Astrocyte (in vitro differentiated cells and primary cell): ENCODE data around the gene ZNF467.

ENCODE experiments used
- CTCF ChIP-seq: IDR thresholded peaks from 2 replicates; pipeline ENCODE4 v1.5.1; 2011; ENCODE audit warnings: low read depth, mild to moderate bottlenecking, inconsistent platforms, low read length, moderate library complexity; ENCODE audit not compliant: insufficient read depth
- EZH2 ChIP-seq: IDR thresholded peaks from 2 replicates; pipeline ENCODE4 v1.6.1; 2012; ENCODE audit warnings: mild to moderate bottlenecking, low read length, inconsistent platforms; ENCODE audit not compliant: insufficient read depth

GRCh38 chr7:149731207-149731955, 42.0 kb downstream of the ZNF467 start:
- no peak for TF ChIP-seq CTCF
- no peak for TF ChIP-seq EZH2
